HEK293 (cell line): Measurements from ENCODE around the gene KIAA0232.
A peak's percentile ranks its signal among the peaks of the same experiment; 100 is the strongest.

Experiments
- CTCF ChIA-PET: fragments of 350-600 bp; formaldehyde crosslinking; extraction: SDS; loops from one replicate; lab custom pipeline; 2021; ENCODE audit warnings: antibody characterized with exemption; lab: Yijun Ruan, JAX
- POLR2A ChIA-PET: fragments of 300-600 bp; formaldehyde crosslinking; extraction: SDS; loops from one replicate; lab custom pipeline; 2020; ENCODE audit warnings: antibody characterized with exemption, inconsistent platforms; lab: Yijun Ruan, JAX
- H3K27ac ChIP-seq: fragments of 200-500 bp; sonication (Bioruptor generic); 2 replicates; pipeline ENCODE4 v1.5.1; 2014; ENCODE audit warnings: low read depth, low read length, control low read depth, inconsistent platforms; ENCODE audit errors: extremely low read depth
- H3K36me3 ChIP-seq, 2 experiments: fragments of 200-500 bp in 1 of 2; sonication (Bioruptor generic) in 1 of 2; 1 replicate in 1 of 2; 2 replicates in 1 of 2; pipeline ENCODE4 v1.5.1; 2014 to 2017; ENCODE audit warnings: inconsistent platforms in 2 of 2, low read length in 2 of 2; ENCODE audit not compliant: control insufficient read depth in 2 of 2, insufficient read depth in 1 of 2
- H3K4me1 ChIP-seq: fragments of 200-500 bp; sonication (Bioruptor generic); 2 replicates; pipeline ENCODE4 v1.5.1; 2014; ENCODE audit warnings: mild to moderate bottlenecking, low read length, inconsistent platforms; ENCODE audit not compliant: control insufficient read depth, insufficient read depth
- H3K4me3 ChIP-seq: 2 replicates; pipeline ENCODE4 v1.5.1; 2011; ENCODE audit warnings: low read depth, mild to moderate bottlenecking, control low read depth, low read length, moderate library complexity
- H3K9me3 ChIP-seq: fragments of 200-500 bp; sonication (Bioruptor generic); 2 replicates; pipeline ENCODE4 v1.5.1; 2014; ENCODE audit warnings: low read depth, low read length, inconsistent platforms; ENCODE audit not compliant: control insufficient read depth, insufficient read depth
- BCL11A ChIP-seq: fragments of 450-650 bp; formaldehyde crosslinking; IDR thresholded peaks from 2 replicates; pipeline ENCODE4 v1.5.1; 2016; ENCODE audit warnings: low read depth, missing biosample characterization, missing genetic modification characterization
- EGR2 ChIP-seq: fragments of 450-650 bp; formaldehyde crosslinking; IDR thresholded peaks from 2 replicates; pipeline ENCODE4 v1.5.1; 2016; ENCODE audit warnings: low read depth, missing biosample characterization, missing genetic modification characterization
- IKZF3 ChIP-seq: fragments of 450-650 bp; IDR thresholded peaks from 2 replicates; pipeline ENCODE4 v1.5.0; 2018; ENCODE audit warnings: missing biosample characterization, mild to moderate bottlenecking, missing genetic modification characterization, moderate library complexity
- KLF10 ChIP-seq: fragments of 450-650 bp; IDR thresholded peaks from 2 replicates; pipeline ENCODE4 v1.5.1; 2018; ENCODE audit warnings: missing biosample characterization, mild to moderate bottlenecking, missing genetic modification characterization
- KLF17 ChIP-seq: fragments of 450-650 bp; formaldehyde crosslinking; IDR thresholded peaks from 2 replicates; pipeline ENCODE4 v1.5.1; 2016; ENCODE audit warnings: missing biosample characterization, missing genetic modification characterization
- KLF9 ChIP-seq: fragments of 450-650 bp; formaldehyde crosslinking; IDR thresholded peaks from 2 replicates; pipeline ENCODE4 v1.5.1; 2016; ENCODE audit warnings: missing biosample characterization, missing genetic modification characterization, low read depth
- MYNN ChIP-seq: fragments of 450-650 bp; formaldehyde crosslinking; IDR thresholded peaks from 2 replicates; pipeline ENCODE4 v1.5.1; 2016; ENCODE audit warnings: missing biosample characterization, missing genetic modification characterization, borderline replicate concordance
- OSR2 ChIP-seq: fragments of 450-650 bp; formaldehyde crosslinking; IDR thresholded peaks from 2 replicates; pipeline ENCODE4 v1.5.1; 2016; ENCODE audit warnings: missing biosample characterization, missing genetic modification characterization
- OVOL3 ChIP-seq: fragments of 450-650 bp; formaldehyde crosslinking; IDR thresholded peaks from 2 replicates; pipeline ENCODE4 v1.5.1; 2016; ENCODE audit warnings: missing biosample characterization, missing genetic modification characterization
- PATZ1 ChIP-seq: fragments of 450-650 bp; formaldehyde crosslinking; IDR thresholded peaks from 2 replicates; pipeline ENCODE4 v1.5.1; 2016; ENCODE audit warnings: missing biosample characterization, missing genetic modification characterization
- PRDM10 ChIP-seq: fragments of 450-650 bp; formaldehyde crosslinking; IDR thresholded peaks from 2 replicates; pipeline ENCODE4 v1.5.1; 2016; ENCODE audit warnings: missing biosample characterization, missing genetic modification characterization
- SP2 ChIP-seq: fragments of 450-650 bp; formaldehyde crosslinking; IDR thresholded peaks from 2 replicates; pipeline ENCODE4 v1.5.1; 2016; ENCODE audit warnings: missing biosample characterization, missing genetic modification characterization
- SP3 ChIP-seq: fragments of 450-650 bp; formaldehyde crosslinking; IDR thresholded peaks from 2 replicates; pipeline ENCODE4 v1.5.1; 2016; ENCODE audit warnings: missing biosample characterization, missing genetic modification characterization
- WT1 ChIP-seq: fragments of 450-650 bp; formaldehyde crosslinking; IDR thresholded peaks from 2 replicates; pipeline ENCODE4 v1.5.1; 2016; ENCODE audit warnings: missing biosample characterization, missing genetic modification characterization
- ZBTB20 ChIP-seq: fragments of 450-650 bp; formaldehyde crosslinking; IDR thresholded peaks from 2 replicates; pipeline ENCODE4 v1.5.1; 2016; ENCODE audit warnings: missing biosample characterization, missing genetic modification characterization
- ZBTB48 ChIP-seq: fragments of 450-650 bp; formaldehyde crosslinking; IDR thresholded peaks from 2 replicates; pipeline ENCODE4 v1.5.1; 2016; ENCODE audit warnings: missing biosample characterization, missing genetic modification characterization
- ZFHX2 ChIP-seq: fragments of 450-650 bp; formaldehyde crosslinking; conservative IDR thresholded peaks from 2 replicates; pipeline ENCODE4 v1.5.1; 2016; ENCODE audit warnings: missing biosample characterization, missing genetic modification characterization
- ZNF19 ChIP-seq: fragments of 450-650 bp; formaldehyde crosslinking; IDR thresholded peaks from 2 replicates; pipeline ENCODE4; 2016; ENCODE audit warnings: missing biosample characterization, missing genetic modification characterization, low read depth
- ZNF335 ChIP-seq: fragments of 450-650 bp; formaldehyde crosslinking; conservative IDR thresholded peaks from 2 replicates; pipeline ENCODE4 v1.5.1; 2016; ENCODE audit warnings: missing biosample characterization, missing genetic modification characterization
- ZNF341 ChIP-seq: fragments of 450-650 bp; formaldehyde crosslinking; IDR thresholded peaks from 2 replicates; pipeline ENCODE4; 2016; ENCODE audit warnings: low read depth, missing biosample characterization, missing genetic modification characterization
- ZNF404 ChIP-seq: fragments of 450-650 bp; formaldehyde crosslinking; IDR thresholded peaks from 2 replicates; pipeline ENCODE4 v1.5.1; 2017; ENCODE audit warnings: missing biosample characterization, missing genetic modification characterization
- ZNF473 ChIP-seq: fragments of 450-650 bp; formaldehyde crosslinking; IDR thresholded peaks from 2 replicates; pipeline ENCODE4 v1.5.1; 2017; ENCODE audit warnings: missing biosample characterization, missing genetic modification characterization
- ZNF596 ChIP-seq: fragments of 450-650 bp; IDR thresholded peaks from 2 replicates; pipeline ENCODE4 v1.5.0; 2018; ENCODE audit warnings: missing biosample characterization, mild to moderate bottlenecking, missing genetic modification characterization, moderate library complexity
- ZNF600 ChIP-seq: fragments of 450-650 bp; formaldehyde crosslinking; IDR thresholded peaks from 2 replicates; pipeline ENCODE4 v1.5.1; 2016; ENCODE audit warnings: missing biosample characterization, missing genetic modification characterization
- ZNF645 ChIP-seq: fragments of 450-650 bp; formaldehyde crosslinking; IDR thresholded peaks from 2 replicates; pipeline ENCODE4; 2016; ENCODE audit warnings: missing biosample characterization, missing genetic modification characterization
- ZXDB ChIP-seq: fragments of 450-650 bp; formaldehyde crosslinking; IDR thresholded peaks from 2 replicates; pipeline ENCODE4 v1.5.1; 2016; ENCODE audit warnings: missing biosample characterization, missing genetic modification characterization

Gene KIAA0232

GRCh38 chr4:6926081-6926480 is 143.6 kb downstream of the KIAA0232 start:
- Histone ChIP-seq H3K27ac (no peak overlapping the region), H3K4me3 (no peak overlapping the region), H3K36me3 (peaks cover 0 to 31% of the 10 kb centered on the region in 2 experiments; a peak in 1 of 3 replicates)
- CTCF ChIA-PET, result interaction anchor here (2.5 kb wide), 1 partner anchor 17 kb away, joined by 7 read pairs; the partner anchor contains the start of gene TBC1D14
- TF ChIP-seq PRDM10 (tag by site-specific recombination), result no peak
- TF ChIP-seq, all 188 proteins: peak for 0
- no peaks in the 10 kb centered on the region for H3K9me3 ChIP-seq
- peaks cover 2% of the 10 kb centered on the region; the same call in 1 of the 2 replicates for H3K4me1 ChIP-seq
- POLR2A ChIA-PET, result interaction anchor here (2.2 kb wide), 1 partner anchor 17 kb away, joined by 11 read pairs; the partner anchor contains the start of gene TBC1D14

GRCh38 chr4:6926681-6927478 is 144.4 kb downstream of the KIAA0232 start:
- Histone ChIP-seq H3K4me3 (no peak overlapping the region), H3K36me3 (peaks cover 0 to 33% of the 10 kb centered on the region in 2 experiments; a peak in 1 of 3 replicates), H3K4me1 (peaks cover 2% of the 10 kb centered on the region; the same call in 1 of the 2 replicates), H3K9me3 (no peaks in the 10 kb centered on the region), H3K27ac (no peak overlapping the region)
- ChIA-PET CTCF (interaction anchor here (2.5 kb wide), 1 partner anchor 18 kb away, joined by 7 read pairs; the partner anchor contains the start of gene TBC1D14), POLR2A (interaction anchor here (1.2 to 2.2 kb wide), 2 partner anchors 9 to 18 kb away, joined by 3 to 11 read pairs; partner anchors contain the start of gene TBC1D14)
- TF ChIP-seq OSR2 (tag by site-specific recombination) (0 out of 2 replicates have a peak, but pooled peaks have one; percentile 11), ZBTB20 (tag by site-specific recombination) (no peak), ZFHX2 (tag by site-specific recombination) (peak; percentile 94), MYNN (tag by site-specific recombination) (no peak), ZNF600 (tag by site-specific recombination) (peak; percentile 72), PATZ1 (peak; percentile 37; the same call in 1 of the 2 replicates), OVOL3 (tag by site-specific recombination) (no peak), ZNF404 (tag by site-specific recombination) (no peak), WT1 (peak; percentile 54; the same call in 1 of the 2 replicates), ZBTB48 (tag by site-specific recombination) (peak; percentile 55), KLF10 (tag by site-specific recombination) (peak; percentile 52; the same call in 1 of the 2 replicates), IKZF3 (tag by site-specific recombination) (peak; percentile 30; the same call in 1 of the 2 replicates), EGR2 (peak; percentile 92), ZXDB (peak; percentile 75; the same call in 1 of the 2 replicates), BCL11A (tag by site-specific recombination) (no peak), KLF17 (tag by site-specific recombination) (peak; percentile 59; the same call in 1 of the 2 replicates), SP2 (tag by site-specific recombination) (peak; percentile 70), KLF9 (peak; percentile 86), ZNF645 (tag by site-specific recombination) (no peak), ZNF341 (peak; percentile 57), ZNF19 (no peak), SP3 (tag by site-specific recombination) (peak; percentile 69), ZNF473 (tag by site-specific recombination) (no peak), ZNF596 (peak; percentile 61; the same call in 1 of the 2 replicates), ZNF335 (tag by site-specific recombination) (no peak)
